B cell (primary cell): ENCODE data around the gene UGT1A5. TPM values are rescaled to one million over a fixed set of nuclear protein-coding genes. Genes with fewer than 3 reads are reported as not detected.

Experiments used
- ATAC-seq: fragments of 200-7000 bp; cut with Tn5 transposase; one replicate; pipeline ENCODE4 v1.10.0; 2021; ENCODE audit warnings: low read depth, mild to moderate bottlenecking, moderate number of reproducible peaks, moderate library complexity
- CTCF ChIA-PET: fragments of 350-600 bp; sonication (Branson Sonifier 250); formaldehyde crosslinking; loops from one replicate; lab custom pipeline; 2021; ENCODE audit warnings: antibody characterized with exemption, inconsistent platforms; lab: Charles Lee
- POLR2A ChIA-PET: fragments of 350-600 bp; sonication (Branson Sonifier 250); formaldehyde crosslinking; loops from one replicate; lab custom pipeline; 2021; ENCODE audit warnings: antibody characterized with exemption; lab: Charles Lee
- DNase-seq: peaks from one replicate; pipeline ENCODE4 v3.0.0; 2013
- H2AFZ ChIP-seq: 2 replicates; pipeline ENCODE4 v1.6.1; 2012; ENCODE audit warnings: mild to moderate bottlenecking, low read depth, low read length; ENCODE audit not compliant: insufficient read depth, poor library complexity, severe bottlenecking
- H3K27ac ChIP-seq, 2 donors: 1 replicate in 1 of 2; 2 replicates in 1 of 2; pipeline ENCODE4 v1.5.1; 2012 to 2013; ENCODE audit warnings: low read length in 2 of 2, mild to moderate bottlenecking in 2 of 2, moderate library complexity in 1 of 2
- H3K27me3 ChIP-seq, 4 experiments: fragments of 200-600 bp in 1 of 4; sonication (generic) in 1 of 4; replicated peaks in 1 of 4; 1 replicate in 2 of 4; 2 replicates in 2 of 4; pipeline versions ENCODE4 v1.6.1 to v1.7.0; 2013 to 2016; ENCODE audit warnings: low read length in 3 of 4, mild to moderate bottlenecking in 2 of 4, mixed read lengths in 1 of 4, moderate library complexity in 1 of 4; ENCODE audit not compliant: insufficient read depth in 4 of 4, control insufficient read depth in 3 of 4; ENCODE audit errors: control extremely low read depth in 1 of 4
- H3K36me3 ChIP-seq, 2 experiments: replicated peaks in 1 of 2; 1 replicate in 1 of 2; 2 replicates in 1 of 2; pipeline versions ENCODE4 v1.6.1 to v1.7.1; 2013; ENCODE audit warnings: low read length in 1 of 2; ENCODE audit not compliant: insufficient read depth in 2 of 2, control insufficient read depth in 1 of 2; ENCODE audit errors: control extremely low read depth in 1 of 2, extremely low read depth in 1 of 2
- H3K4me1 ChIP-seq, 2 donors: fragments of 200-600 bp in 1 of 2; sonication (generic) in 1 of 2; 1 replicate in 1 of 2; 2 replicates in 1 of 2; pipeline versions ENCODE4 v1.5.1 to v1.6.1; 2013 to 2017; ENCODE audit warnings: low read length in 2 of 2; ENCODE audit not compliant: control insufficient read depth in 2 of 2, insufficient read depth in 2 of 2
- H3K4me2 ChIP-seq: replicated peaks from 2 replicates; pipeline ENCODE3; 2012; ENCODE audit warnings: mild to moderate bottlenecking, low read depth, low read length; ENCODE audit not compliant: poor library complexity, severe bottlenecking
- H3K4me3 ChIP-seq, 5 experiments: fragments of 200-600 bp in 1 of 5; sonication (generic) in 1 of 5; 1 replicate in 3 of 5; 2 replicates in 2 of 5; pipeline versions ENCODE4 v1.5.1 to v1.7.0; 2011 to 2016; ENCODE audit warnings: low read length in 4 of 5, mild to moderate bottlenecking in 4 of 5, low read depth in 2 of 5, control low read depth in 1 of 5, moderate library complexity in 1 of 5; ENCODE audit not compliant: insufficient read depth in 1 of 5; ENCODE audit errors: control extremely low read depth in 1 of 5, extremely low read depth in 1 of 5
- H3K79me2 ChIP-seq: fragments of 200-600 bp; sonication (generic); one replicate; pipeline ENCODE4 v1.6.0; 2016; ENCODE audit warnings: low read length; ENCODE audit not compliant: control insufficient read depth, insufficient read depth
- H3K9ac ChIP-seq: fragments of 200-600 bp; sonication (generic); 2 replicates; pipeline ENCODE4 v1.6.1; 2017; ENCODE audit warnings: mild to moderate bottlenecking, low read length, moderate library complexity
- H3K9me3 ChIP-seq, 3 donors: one replicate each; pipeline versions ENCODE4 v1.6.1 to v1.7.1; 2013; ENCODE audit warnings: low read length in 2 of 3; ENCODE audit not compliant: control insufficient read depth in 2 of 3, insufficient read depth in 1 of 3; ENCODE audit errors: control extremely low read depth in 1 of 3
- H4K20me1 ChIP-seq: 2 replicates; pipeline ENCODE4 v1.6.0; 2012; ENCODE audit warnings: mild to moderate bottlenecking, low read length; ENCODE audit not compliant: insufficient read depth, control insufficient read depth, poor library complexity, severe bottlenecking
- H3K27ac Mint-ChIP-seq: one replicate; pipeline ENCODE4 v1.8.0; 2021; ENCODE audit warnings: mixed read lengths
- H3K27me3 Mint-ChIP-seq: one replicate; pipeline ENCODE4 v1.8.0; 2021; ENCODE audit warnings: mixed read lengths
- H3K4me1 Mint-ChIP-seq: one replicate; pipeline ENCODE4 v1.8.0; 2021; ENCODE audit warnings: mixed read lengths
- H3K4me3 Mint-ChIP-seq: one replicate; pipeline ENCODE4 v1.8.0; 2021; ENCODE audit warnings: mixed read lengths
- H3K9me3 Mint-ChIP-seq: one replicate; pipeline ENCODE4 v1.8.0; 2022; ENCODE audit warnings: mixed read lengths; ENCODE audit not compliant: insufficient read depth
- EZH2 ChIP-seq: IDR thresholded peaks from 2 replicates; pipeline ENCODE4 v1.6.1; 2012; ENCODE audit warnings: borderline replicate concordance, low read depth, mild to moderate bottlenecking, moderate library complexity, low read length; ENCODE audit not compliant: insufficient read depth, poor library complexity, severe bottlenecking
- WGBS: methylation state at CpG from one replicate; pipeline ENCODE4 v1.1.5; 2013; ENCODE audit warnings: missing lambda C conversion rate; ENCODE audit not compliant: insufficient coverage; 5-methylcytosine and 5-hydroxymethylcytosine counted together
- intact Hi-C: fragments of 100-400 bp; cut with micrococcal nuclease; formaldehyde crosslinking; loops from one replicate; pipeline ENCODE4 v1.10.0; 2022
- polyA plus RNA-seq: library from polyadenylated mRNA; depleted of rRNA; stranded (reverse); fragments of >200 nt; gene quantifications from 2 replicates; pipeline ENCODE4 v1.2.3, GENCODE V29; 2012
- total RNA-seq, 2 donors: library from RNA; stranded (reverse); fragments of 120-200 nt in 1 of 2; gene quantifications; 1 replicate in 1 of 2; 2 replicates in 1 of 2; pipeline versions ENCODE4 v1.2.3 to v1.2.4, GENCODE V29; 2013 to 2022
- TF ChIP-seq, protein P1 (sequence below): fragments of 200-600 bp; IDR thresholded peaks from one replicate; pipeline ENCODE4 v1.8.0; 2022; ENCODE audit warnings: antibody characterized with exemption, mild to moderate bottlenecking

Gene UGT1A5
- total and polyA plus RNA-seq, 2 donors (not counting 1 experiment from before 2014, with no cell fraction given) = not detected

DNA sequence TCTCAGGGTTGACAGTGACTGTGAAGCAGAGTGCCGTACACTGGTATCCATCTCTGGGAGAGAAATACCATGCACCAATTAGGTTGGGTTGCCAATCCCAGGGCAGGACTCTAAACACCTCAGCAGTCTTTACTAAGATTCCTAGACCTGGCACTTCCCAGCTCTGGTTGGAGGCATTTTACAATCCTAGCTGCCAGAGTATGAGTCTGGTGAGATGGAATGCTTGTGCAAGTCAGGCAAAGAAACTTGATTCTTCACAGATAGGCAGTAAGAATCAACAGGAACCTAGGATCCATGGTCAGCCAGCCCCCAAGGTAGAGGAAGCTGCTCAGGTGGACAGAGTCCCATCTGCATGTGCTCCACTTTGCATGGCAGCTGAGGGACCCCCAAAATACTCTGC, 6.0 kb upstream of the UGT1A5 start:
- no peak overlapping the region for H3K9ac ChIP-seq
- no peaks in the 10 kb centered on the region for H3K36me3 ChIP-seq
- no peak overlapping the region for H3K4me2 ChIP-seq
- no peak overlapping the region for H2AFZ ChIP-seq
- H3K9me3 ChIP-seq = peaks cover 0 to 8% (median 0%) of the 10 kb centered on the region in 3 donors
- 100% methylated on average over 1 of the region's 1 CpG for WGBS
- ATAC-seq (no peak), DNase-seq (no peak)
- Mint-ChIP-seq H3K4me3 (no peak overlapping the region), H3K27me3 (peaks cover 28% of the 10 kb centered on the region), H3K4me1 (peaks cover 3% of the 10 kb centered on the region), H3K9me3 (no peaks in the 10 kb centered on the region), H3K27ac (no peak overlapping the region)
- H4K20me1 ChIP-seq = no peaks in the 10 kb centered on the region
- intact Hi-C loops = no loop called here
- H3K4me1 ChIP-seq = no peaks in the 10 kb centered on the region
- TF ChIP-seq EZH2 = no peak
- TF ChIP-seq, protein P1, sequence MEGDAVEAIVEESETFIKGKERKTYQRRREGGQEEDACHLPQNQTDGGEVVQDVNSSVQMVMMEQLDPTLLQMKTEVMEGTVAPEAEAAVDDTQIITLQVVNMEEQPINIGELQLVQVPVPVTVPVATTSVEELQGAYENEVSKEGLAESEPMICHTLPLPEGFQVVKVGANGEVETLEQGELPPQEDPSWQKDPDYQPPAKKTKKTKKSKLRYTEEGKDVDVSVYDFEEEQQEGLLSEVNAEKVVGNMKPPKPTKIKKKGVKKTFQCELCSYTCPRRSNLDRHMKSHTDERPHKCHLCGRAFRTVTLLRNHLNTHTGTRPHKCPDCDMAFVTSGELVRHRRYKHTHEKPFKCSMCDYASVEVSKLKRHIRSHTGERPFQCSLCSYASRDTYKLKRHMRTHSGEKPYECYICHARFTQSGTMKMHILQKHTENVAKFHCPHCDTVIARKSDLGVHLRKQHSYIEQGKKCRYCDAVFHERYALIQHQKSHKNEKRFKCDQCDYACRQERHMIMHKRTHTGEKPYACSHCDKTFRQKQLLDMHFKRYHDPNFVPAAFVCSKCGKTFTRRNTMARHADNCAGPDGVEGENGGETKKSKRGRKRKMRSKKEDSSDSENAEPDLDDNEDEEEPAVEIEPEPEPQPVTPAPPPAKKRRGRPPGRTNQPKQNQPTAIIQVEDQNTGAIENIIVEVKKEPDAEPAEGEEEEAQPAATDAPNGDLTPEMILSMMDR = no peak
- ChIA-PET POLR2A (interaction anchor here (0.7 kb wide), 1 partner anchor 487 kb away, joined by 3 read pairs; no protein-coding TSS in a partner anchor), CTCF (interaction anchor here (0.7 to 1.2 kb wide), 3 partner anchors 11 to 17 kb away, joined by 3 read pairs; no protein-coding TSS in a partner anchor)
- no peak overlapping the region for H3K27ac ChIP-seq
- peaks cover 0 to 3% (median 0%) of the 10 kb centered on the region in 4 experiments for H3K27me3 ChIP-seq
- H3K79me2 ChIP-seq = no peaks in the 10 kb centered on the region
- H3K4me3 ChIP-seq = no peak overlapping the region

DNA sequence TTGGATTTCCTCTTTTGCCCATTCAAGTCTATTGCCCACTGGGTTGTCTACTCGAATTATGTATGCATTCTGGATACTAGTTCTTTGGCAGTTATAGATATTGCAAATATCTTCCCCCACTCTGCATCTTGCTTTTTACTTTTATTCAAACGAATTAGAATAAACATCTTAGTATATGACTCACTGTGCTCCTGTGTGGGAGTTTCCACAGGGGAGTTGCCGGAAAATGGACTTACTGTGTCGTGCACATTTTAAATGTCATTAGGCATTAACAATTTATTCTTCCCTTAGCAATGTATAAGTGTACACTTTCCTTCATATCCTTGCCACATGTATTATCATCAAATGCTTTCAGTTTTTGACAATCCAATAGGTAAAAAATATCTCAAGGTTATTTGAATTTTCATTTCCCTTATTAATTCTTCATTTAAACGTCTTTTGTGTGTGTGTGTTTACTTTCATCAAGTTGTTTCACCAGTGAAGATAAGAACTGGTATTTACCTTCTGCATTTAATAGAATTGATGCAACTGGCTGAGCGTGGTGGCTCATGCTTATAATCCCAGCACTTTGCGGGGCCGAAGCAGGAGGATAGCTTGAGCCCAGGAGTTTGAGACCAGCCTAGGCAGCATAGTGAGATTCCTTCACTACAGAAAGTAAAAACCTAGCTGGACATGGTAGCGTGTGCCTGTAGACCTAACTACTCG, 4.6 kb upstream of the UGT1A5 start:
- H3K4me2 ChIP-seq = no peak overlapping the region
- TF ChIP-seq EZH2 = no peak
- TF ChIP-seq, protein P1 = no peak
- H3K27ac ChIP-seq = no peak overlapping the region
- no peak overlapping the region for H3K27ac Mint-ChIP-seq
- H3K9ac ChIP-seq = no peak overlapping the region
- H3K4me3 Mint-ChIP-seq = no peak overlapping the region
- H3K36me3 ChIP-seq = no peaks in the 10 kb centered on the region
- intact Hi-C loops = no loop called here
- no peaks in the 10 kb centered on the region for H4K20me1 ChIP-seq
- no peak overlapping the region for H3K4me3 ChIP-seq
- no peak overlapping the region for H2AFZ ChIP-seq
- peaks cover 0 to 3% (median 0%) of the 10 kb centered on the region in 4 experiments for H3K27me3 ChIP-seq
- ChIA-PET POLR2A (no interaction called here), CTCF (interaction anchor here (1.3 kb wide), 1 partner anchor 8 kb away, joined by 3 read pairs; no protein-coding TSS in a partner anchor)
- peaks cover 31% of the 10 kb centered on the region for H3K27me3 Mint-ChIP-seq
- H3K9me3 ChIP-seq = peaks cover 0 to 8% (median 0%) of the 10 kb centered on the region in 3 donors
- no peaks in the 10 kb centered on the region for H3K79me2 ChIP-seq
- peaks cover 3% of the 10 kb centered on the region for H3K4me1 Mint-ChIP-seq
- 90% methylated on average over 3 of the region's 10 CpGs for WGBS
- ATAC-seq (no peak), DNase-seq (no peak)
- H3K4me1 ChIP-seq = no peaks in the 10 kb centered on the region
- no peaks in the 10 kb centered on the region for H3K9me3 Mint-ChIP-seq
